Left ventricle myocardium inferior (tissue), 1 donor: Measurements from ENCODE around the gene PIEZO1. TPM values are rescaled to one million over a fixed set of nuclear protein-coding genes. Genes with fewer than 3 reads are reported as not detected.

Experiments used
- DNase-seq: peaks from one replicate; pipeline ENCODE4 v3.0.0-alpha.2; 2020
- H3K27ac ChIP-seq: fragments of 200-600 bp; replicated peaks from 2 replicates; pipeline ENCODE4 v1.8.0; 2021
- H3K27me3 ChIP-seq: fragments of 200-600 bp; 2 replicates; pipeline ENCODE4 v1.8.0; 2021; ENCODE audit warnings: low read depth
- H3K36me3 ChIP-seq: fragments of 200-600 bp; 2 replicates; pipeline ENCODE4 v1.8.0; 2021
- H3K4me1 ChIP-seq: fragments of 200-600 bp; 2 replicates; pipeline ENCODE4 v1.8.0; 2021
- H3K4me3 ChIP-seq: fragments of 200-600 bp; 2 replicates; pipeline ENCODE4 v1.8.0; 2021; ENCODE audit warnings: mild to moderate bottlenecking, moderate library complexity
- H3K9me3 ChIP-seq: fragments of 200-600 bp; replicated peaks from 2 replicates; pipeline ENCODE4 v1.8.0; 2021
- CTCF ChIP-seq: fragments of 200-600 bp; IDR thresholded peaks from 2 replicates; pipeline ENCODE4 v1.8.0; 2021; ENCODE audit warnings: antibody characterized with exemption, mild to moderate bottlenecking, borderline replicate concordance
- intact Hi-C: fragments of 100-400 bp; cut with micrococcal nuclease; formaldehyde crosslinking; loops from one replicate; pipeline ENCODE4 v1.11.0; 2022
- total RNA-seq: library from RNA; stranded (reverse); fragmentation: NEBNext Ultra II Directional; extraction: Animal tissue kit (Norgen Biotek cat#: 25700); gene quantifications from one replicate; pipeline ENCODE4 v1.2.1, GENCODE V29; 2021
- donor health status: DM: no; HTN: yes; CAD: no; lungs with severe emphysema.

PIEZO1 gene
- total RNA-seq, 1 donor from 2014 or later, result 17.1 TPM

GRCh38 chr16:88692861-88693260 lies 92.2 kb downstream of the PIEZO1 start:
- Histone ChIP-seq H3K4me3 (no peak overlapping the region), H3K36me3 (peaks cover 16% of the 10 kb centered on the region), H3K4me1 (peaks cover 7% of the 10 kb centered on the region), H3K9me3 (no peaks in the 10 kb centered on the region), H3K27ac (no peak overlapping the region), H3K27me3 (peaks cover 43% of the 10 kb centered on the region)
- intact Hi-C loops, result no loop called here
- DNase-seq, result no peak
- TF ChIP-seq CTCF, result no peak

DNA sequence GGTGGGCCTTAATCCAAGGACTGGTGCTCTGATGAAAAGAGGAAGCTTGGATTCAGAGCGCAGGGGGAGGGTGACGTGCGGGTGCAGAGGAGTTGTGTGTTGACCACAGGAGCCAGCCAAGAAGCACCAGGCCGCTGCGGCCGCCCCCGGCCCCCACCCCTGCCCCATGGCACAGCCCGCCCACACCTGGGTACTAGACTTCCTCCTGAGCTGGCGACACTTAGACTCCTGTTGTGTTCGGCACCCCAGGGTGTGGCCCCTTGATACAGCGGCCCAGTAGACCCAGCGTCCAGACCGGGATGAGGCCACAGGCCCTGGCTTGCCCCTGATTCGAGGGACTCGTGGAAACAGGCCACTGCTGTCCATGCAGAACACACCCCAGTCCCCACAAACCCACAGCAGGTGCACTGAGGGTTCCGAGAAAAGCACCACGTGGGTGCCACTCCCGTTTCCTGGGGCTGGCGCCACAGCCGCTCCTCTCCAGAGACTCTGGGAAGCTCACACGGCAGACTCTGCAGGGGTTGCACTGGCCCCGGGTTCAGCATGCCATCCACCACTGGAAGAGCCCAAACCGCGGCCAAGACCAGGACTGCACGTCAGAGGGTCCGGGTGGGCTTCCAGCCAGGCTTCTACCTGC lies 93.0 kb downstream of the PIEZO1 start:
- no peak overlapping the region for H3K27ac ChIP-seq
- H3K9me3 ChIP-seq, result no peaks in the 10 kb centered on the region
- TF ChIP-seq CTCF, result no peak
- peaks cover 14% of the 10 kb centered on the region for H3K4me1 ChIP-seq
- DNase-seq, result no peak
- H3K27me3 ChIP-seq, result peaks cover 51% of the 10 kb centered on the region
- intact Hi-C loops, result no loop called here
- no peak overlapping the region for H3K4me3 ChIP-seq
- H3K36me3 ChIP-seq, result peaks cover 8% of the 10 kb centered on the region

GRCh38 chr16:88691129-88691813 lies 93.7 kb downstream of the PIEZO1 start:
- H3K27me3 ChIP-seq, result peaks cover 58% of the 10 kb centered on the region
- H3K4me1 ChIP-seq, result peaks cover 21% of the 10 kb centered on the region
- DNase-seq, result no peak
- H3K9me3 ChIP-seq, result no peaks in the 10 kb centered on the region
- intact Hi-C loops, result no loop called here
- no peak for TF ChIP-seq CTCF
- peaks cover 2% of the 10 kb centered on the region for H3K36me3 ChIP-seq
- no peak overlapping the region for H3K4me3 ChIP-seq
- H3K27ac ChIP-seq, result no peak overlapping the region

- Histone ChIP-seq H3K9me3 (no peaks in the 10 kb centered on the region), H3K36me3 (no peaks in the 10 kb centered on the region), H3K27me3 (peaks cover 65% of the 10 kb centered on the region), H3K27ac (no peak overlapping the region), H3K4me3 (no peak overlapping the region), H3K4me1 (peaks cover 29% of the 10 kb centered on the region)
- intact Hi-C loops, result no loop called here
- TF ChIP-seq CTCF, result no peak
- no peak for DNase-seq
Measured at GRCh38 chr16:88690341-88691128, 94.5 kb downstream of the PIEZO1 start.

DNA sequence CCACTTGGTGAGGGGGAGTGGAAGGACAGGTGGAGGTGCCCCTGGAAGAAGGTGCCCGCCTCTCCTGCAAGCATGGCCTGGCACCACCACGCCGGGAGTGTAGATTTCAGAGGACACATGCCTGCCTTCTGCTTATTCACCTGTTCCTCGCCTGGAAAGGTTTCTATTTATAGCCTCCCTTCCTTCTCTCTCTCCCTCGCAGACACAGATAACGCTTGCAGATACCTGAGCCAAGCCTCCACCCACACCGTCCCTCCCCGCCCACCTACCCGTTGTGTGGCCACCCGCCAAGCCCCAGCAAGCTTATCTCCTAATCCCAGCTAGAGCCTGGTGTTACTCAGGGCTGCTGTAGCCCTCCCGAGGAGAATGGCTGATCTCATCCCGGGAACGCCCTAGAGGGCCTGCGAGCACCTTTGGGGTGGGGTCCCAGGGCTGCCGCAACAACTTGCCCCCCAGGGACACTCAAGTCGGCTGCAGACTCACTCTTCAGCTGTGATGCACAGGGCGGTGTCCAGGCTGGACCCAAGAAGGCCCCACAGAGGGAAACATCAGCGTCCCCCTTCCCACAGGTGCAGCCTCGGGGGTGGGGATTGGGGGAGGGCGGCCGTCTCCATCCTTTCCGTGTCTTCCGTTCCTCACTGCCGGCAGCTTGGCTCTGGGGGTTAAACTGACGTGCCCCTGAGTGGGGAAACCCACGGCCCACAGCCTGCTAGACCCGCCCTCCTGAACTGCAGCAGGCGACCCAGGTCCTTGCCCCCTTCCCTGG lies 96.8 kb downstream of the PIEZO1 start:
- no peak for TF ChIP-seq CTCF
- intact Hi-C loops, result no loop called here
- H3K27ac ChIP-seq, result no peak overlapping the region
- H3K36me3 ChIP-seq, result no peaks in the 10 kb centered on the region
- H3K27me3 ChIP-seq, result peaks cover 88% of the 10 kb centered on the region
- DNase-seq, result no peak
- H3K9me3 ChIP-seq, result no peaks in the 10 kb centered on the region
- peaks cover 37% of the 10 kb centered on the region for H3K4me1 ChIP-seq
- H3K4me3 ChIP-seq, result no peak overlapping the region
